NCI-H510A treated with DMSO at 0.1 percent for 48 hours (cell line): ENCODE data around the gene A4GALT.

Source experiments
- DNase-seq: peaks from one replicate; lab custom pipeline; 2025; lab: John Stamatoyannopoulos, UW

Gene A4GALT

DNA sequence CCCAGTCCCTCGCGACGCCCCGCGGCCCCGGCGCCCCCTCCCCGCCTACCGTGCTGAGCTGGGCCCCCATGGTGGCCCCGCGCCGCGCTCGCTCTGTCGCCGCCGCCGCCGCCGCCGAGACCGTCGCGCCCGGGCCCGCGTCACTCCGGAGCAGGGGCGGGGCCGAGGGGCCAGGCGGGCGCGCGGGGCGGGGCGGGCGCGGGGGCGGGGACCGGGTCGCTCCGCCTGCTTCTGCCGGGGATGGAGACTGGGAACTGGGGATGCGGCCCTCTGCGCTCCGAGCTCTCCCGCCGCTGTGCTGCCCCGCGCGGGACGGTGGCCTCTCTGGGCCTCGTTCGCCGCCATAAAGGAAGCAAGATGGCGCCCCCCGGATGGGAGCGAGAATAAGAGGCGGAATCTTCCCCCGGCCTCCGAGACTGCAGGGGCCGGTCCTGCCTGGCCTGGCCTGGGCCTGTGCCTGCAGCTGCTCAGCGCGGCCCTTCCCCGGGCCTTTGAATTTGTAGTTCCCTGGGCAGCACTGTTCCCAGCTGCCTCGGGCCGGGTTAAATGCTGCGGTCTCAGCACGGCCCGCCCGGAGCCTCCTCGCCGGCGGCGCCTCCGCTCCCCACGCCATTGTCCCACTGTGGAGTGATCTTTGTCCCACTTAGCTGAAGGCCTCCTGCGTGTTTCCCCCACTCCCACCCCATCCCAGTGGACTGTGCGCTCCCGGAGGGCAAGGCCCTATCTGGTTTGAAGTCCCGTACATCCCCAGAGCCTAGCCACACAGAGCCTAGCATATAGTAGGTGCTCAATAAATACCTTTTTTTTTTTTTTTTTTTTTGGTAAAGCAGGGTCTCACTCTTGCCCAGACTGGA lies 71.2 kb downstream of the A4GALT start, which contains the start of gene CYB5R3:
CYB5R3 (minus strand) TSS at position 147 of the 854 bp plus-strand sequence; CDS start at position 70, 77 bp downstream.
- peak; percentile 52 for DNase-seq

GRCh38 chr22:42648368-42649245 lies 72.1 kb downstream of the A4GALT start:
- no peak for DNase-seq

- DNase-seq, result no peak
These were observed 72.7 kb downstream of the A4GALT start for GRCh38 chr22:42648017-42648367.

DNA sequence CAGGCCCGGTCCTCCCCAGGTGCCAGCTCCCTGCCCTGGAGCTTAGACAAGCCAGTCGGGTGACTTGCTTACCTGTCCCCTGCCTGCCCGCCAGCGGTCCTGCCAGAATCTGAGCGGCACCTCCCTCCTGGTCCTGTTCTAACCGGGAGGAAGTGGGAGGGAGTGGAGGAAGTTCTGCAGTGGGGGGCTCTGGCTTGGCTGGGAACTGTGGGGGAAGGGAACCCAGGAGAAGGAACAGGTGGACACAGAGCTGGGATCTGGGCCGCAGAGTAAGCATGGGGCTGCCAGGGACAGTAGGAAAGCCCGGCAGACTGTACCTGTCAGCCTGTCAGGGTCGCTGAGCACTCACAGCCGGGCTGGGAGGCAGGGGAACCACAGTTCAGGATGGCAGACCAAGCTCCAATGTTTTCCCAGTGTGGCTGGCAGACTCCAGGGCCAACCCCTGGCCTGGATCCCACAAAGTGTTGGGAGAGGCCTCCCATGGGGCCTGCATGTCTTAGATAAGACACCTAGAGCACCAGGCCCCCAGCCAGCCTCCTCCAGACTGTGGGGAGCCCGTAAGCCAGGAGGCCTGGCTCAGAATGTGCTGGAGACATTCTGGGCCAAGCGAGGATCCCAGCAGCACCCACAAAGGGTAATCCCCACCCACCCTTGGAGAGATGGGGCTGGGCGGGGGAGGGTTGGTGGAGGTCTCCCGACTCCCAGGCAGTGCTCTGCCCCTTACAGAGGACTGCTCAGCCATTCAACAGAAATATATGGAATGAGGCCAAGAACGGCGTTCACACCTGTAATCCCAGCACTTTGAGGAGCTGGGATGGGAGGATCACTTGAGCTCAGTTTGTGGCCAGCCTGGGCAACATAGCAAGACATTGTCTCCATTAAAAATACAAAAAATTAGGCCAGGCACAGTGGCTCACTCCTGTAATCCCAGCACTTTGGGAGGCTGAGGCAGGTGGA lies 73.8 kb downstream of the A4GALT start:
- DNase-seq, result no peak

GRCh38 chr22:42645938-42646568 lies 74.6 kb downstream of the A4GALT start:
- DNase-seq, result peak; percentile 8

DNA sequence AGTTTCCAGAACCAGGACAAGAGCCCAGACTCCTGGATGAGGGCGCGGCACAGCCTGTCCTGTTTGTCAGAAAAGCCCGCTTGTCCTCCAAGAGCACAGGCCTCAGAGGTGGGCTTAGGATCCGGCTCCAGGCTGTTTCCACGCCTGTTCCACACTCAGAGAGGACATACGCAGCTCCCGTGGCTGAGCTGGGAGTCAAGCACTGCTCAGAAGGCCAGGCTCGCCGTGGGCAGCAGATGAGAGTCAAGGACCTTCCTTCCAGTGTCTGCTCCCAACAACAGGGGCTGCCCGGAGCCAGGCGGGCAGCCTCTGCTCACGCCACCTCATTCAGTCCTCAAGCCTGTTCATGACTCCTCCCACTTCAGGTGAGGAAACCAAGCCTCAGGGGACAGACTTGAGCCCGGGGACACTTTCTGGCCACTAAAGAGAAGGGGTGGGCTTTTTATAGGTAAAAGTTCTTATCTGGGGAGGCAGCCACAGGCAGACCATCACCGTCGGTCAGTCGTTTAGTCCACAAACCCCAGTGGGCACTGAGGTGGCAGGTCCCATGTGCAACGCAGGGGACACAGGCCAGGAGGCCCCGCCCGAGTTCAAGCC lies 75.2 kb downstream of the A4GALT start:
- no peak for DNase-seq

DNA sequence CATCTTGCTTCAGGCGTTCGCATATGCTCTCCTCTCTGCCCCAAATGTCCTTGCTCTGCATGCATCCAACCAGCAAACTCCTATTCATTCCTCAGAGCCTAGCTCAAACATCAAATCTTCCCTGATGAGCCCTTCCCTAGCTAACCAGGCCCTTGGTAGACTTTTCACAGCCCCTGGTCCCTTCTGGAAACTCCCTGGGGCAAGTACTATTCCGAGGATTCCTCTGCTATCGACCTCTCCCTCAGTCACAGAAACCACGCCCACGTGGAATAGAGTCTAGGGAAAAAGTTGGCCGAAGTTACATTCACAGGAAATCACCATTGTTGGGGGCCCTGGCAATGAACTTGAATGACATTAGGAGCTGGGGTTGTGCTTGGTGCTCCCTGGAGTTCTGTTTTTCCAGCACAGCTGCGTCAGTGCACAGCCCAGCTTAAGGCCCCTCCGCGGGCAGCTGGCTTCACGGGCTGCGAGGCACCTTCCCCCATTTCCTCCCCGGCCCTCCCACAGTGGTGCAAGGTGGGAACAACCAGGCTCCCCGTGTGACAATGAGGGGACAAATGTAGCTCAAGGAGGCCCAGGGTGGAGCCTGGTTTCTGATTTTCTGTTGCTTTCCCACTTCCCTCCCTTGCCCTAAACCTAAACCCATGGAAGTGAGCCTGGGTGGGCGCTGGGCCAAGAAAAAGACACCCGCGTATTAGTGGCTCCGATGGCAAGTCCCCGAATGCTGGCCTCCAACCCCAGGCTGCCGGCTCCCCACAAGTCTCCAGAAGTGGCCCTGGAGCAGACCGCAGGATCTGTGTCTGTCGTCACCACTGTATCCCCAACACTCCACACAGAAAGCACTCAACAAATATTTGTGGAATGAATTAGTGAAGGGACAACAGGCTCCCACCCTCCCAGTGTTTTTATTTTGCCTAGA lies 76.0 kb downstream of the A4GALT start:
- DNase-seq, result no peak

- no peak for DNase-seq
These were observed 76.8 kb downstream of the A4GALT start for GRCh38 chr22:42643634-42644421.

DNA sequence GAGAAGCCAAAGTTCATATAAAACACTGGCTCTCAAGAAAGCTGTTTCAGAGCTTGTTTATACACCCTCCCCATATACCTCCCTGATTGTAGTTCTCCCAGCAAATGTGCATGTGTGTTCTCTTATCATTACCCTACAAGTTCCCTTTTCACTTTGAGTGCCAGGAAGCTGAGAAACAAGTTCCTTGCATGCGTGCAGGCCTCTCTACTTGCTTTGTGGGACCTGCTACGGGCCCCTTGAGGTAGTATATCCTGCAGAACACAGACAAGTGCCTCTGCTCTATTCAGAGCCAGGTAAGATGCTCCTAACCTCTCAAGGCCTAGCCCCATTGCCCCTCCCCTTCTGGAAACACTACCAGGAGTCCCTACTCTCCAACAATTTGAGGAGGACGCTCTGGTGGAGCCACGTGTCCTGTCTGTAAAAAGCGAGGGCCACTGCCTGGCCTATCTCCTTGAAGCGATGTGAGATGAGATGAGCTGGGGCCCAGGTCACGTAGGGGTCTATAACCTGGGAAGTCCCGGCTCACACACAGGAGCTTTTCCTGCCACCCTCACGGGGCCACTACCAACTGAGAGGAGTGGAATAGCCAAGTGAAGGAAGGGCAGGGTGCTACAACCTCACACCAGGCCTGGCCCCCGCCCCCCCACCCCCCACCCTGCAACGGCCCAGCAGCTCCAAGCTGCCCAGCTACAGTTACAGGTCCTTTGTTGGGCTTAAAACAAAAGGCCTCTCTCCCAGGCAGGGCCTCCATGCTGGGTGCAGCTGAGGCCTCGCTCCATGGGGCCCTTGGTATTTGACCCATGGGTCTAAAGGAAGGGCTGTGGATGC lies 77.7 kb downstream of the A4GALT start:
- no peak for DNase-seq
